ENCODE measurements around the gene CORO6. TPM values are rescaled to one million over a fixed set of nuclear protein-coding genes. Genes with fewer than 3 reads are reported as not detected.

CORO6 gene
- total and polyA plus RNA-seq, 2 of the 4 experiments (the other 2 are of a cell fraction) = 3.4 to 7.6 TPM

DNA sequence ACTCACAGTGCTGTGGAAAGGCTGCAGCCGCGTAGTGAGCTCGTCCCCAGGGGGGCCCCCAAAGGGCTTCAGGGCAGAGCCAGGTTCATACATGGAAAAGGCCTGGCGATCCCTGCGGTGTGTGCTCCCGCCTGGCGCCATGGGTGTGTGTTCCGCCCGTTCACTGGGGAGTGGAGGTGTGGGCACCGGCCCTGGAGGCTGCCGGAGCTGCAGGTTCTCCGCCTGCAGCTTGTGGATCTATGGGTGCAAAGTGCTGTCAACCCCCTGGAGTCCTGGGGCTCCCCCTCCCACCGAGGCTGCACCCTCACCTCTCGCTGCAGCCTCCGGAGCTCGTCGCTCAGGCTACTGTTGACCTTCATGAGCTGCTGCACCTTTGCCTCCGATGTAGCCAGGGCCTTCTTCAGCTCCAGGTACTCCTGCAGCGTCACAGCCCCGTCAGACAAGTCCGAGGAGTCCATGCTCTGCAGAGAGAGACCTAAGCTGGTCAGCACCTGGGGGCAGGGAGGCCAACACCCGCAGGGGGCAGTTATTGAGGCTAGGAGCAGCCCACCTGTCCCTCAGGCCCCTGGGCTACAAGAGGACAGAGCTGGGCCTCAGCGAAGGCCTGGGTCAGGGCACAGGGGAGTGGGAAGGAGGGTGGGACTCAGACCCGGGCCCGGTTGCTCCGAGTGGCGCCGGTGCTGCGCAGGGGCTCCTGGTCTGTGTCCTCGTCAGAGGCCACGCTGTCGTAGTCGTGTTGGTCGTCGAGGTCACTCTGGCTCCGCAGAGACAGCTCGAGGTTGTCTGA lies 46.3 kb downstream of the CORO6 start:
- Histone ChIP-seq H4K20me1 (ENCODE audit: insufficient read depth, low read length) (peaks cover 7% of the 10 kb centered on the region), H3K4me1 (ENCODE audit: control insufficient read depth, insufficient read depth, low read length) (peaks cover 8% of the 10 kb centered on the region; the same call in 1 of the 2 replicates), H3K56ac (ENCODE audit: extremely low read depth, insufficient read depth, low read length) (no peak overlapping the region), H2BK120ac (ENCODE audit: low read depth, low read length) (no peak overlapping the region), H3K9me1 (ENCODE audit: insufficient read depth, low read length) (no peaks in the 10 kb centered on the region; the same call in 1 of the 2 replicates), H3K9me3 (ENCODE audit: control insufficient read depth, insufficient read depth, low read length) (no peaks in the 10 kb centered on the region), H2AK9ac (replicated peaks; ENCODE audit: low read depth, low read length, poor library complexity) (no peak overlapping the region), H3K27ac (ENCODE audit: insufficient read depth, low read length) (no peak overlapping the region), H4K5ac (ENCODE audit: low read depth, low read length) (no peak overlapping the region), H2BK20ac (ENCODE audit: low read depth, low read length) (no peak overlapping the region), H3K23ac (ENCODE audit: low read depth, low read length) (no peak overlapping the region), H3K18ac (ENCODE audit: low read depth, low read length) (no peak overlapping the region), H2AFZ (replicated peaks; ENCODE audit: low read length, poor library complexity) (peak overlapping the region; percentile 32), H3K4me2 (ENCODE audit: low read depth, low read length) (no peak overlapping the region), H3K79me1 (ENCODE audit: low read depth in 1 of 2, low read length in 2 of 2) (peaks cover 0 to 36% of the 10 kb centered on the region in 2 experiments; a peak in 3 of 4 replicates), H3K36me3 (ENCODE audit: control insufficient read depth, insufficient read depth, low read length) (peaks cover 66% of the 10 kb centered on the region), H3K27me3 (ENCODE audit: control insufficient read depth, insufficient read depth, low read length) (no peaks in the 10 kb centered on the region), H4K8ac (ENCODE audit: low read depth in 2 of 2, low read length in 2 of 2) (no peak overlapping the region), H2BK15ac (ENCODE audit: low read depth, low read length) (no peak overlapping the region), H3K14ac (replicated peaks; ENCODE audit: low read depth, low read length) (no peak overlapping the region), H3K4me3 (ENCODE audit: insufficient read depth, low read depth, low read length) (no peak overlapping the region), H3K4ac (ENCODE audit: low read depth, low read length) (no peak overlapping the region), H4K91ac (ENCODE audit: insufficient read depth, low read depth, low read length) (no peak overlapping the region), H2BK5ac (ENCODE audit: low read depth, low read length, poor library complexity, severe bottlenecking) (no peak overlapping the region), H2AK5ac (ENCODE audit: low read depth, low read length) (no peak overlapping the region), H3K9ac (ENCODE audit: low read depth, low read length) (no peak overlapping the region)
- no peak for ATAC-seq (ENCODE audit: low read depth)
- TF ChIP-seq, protein P1, sequence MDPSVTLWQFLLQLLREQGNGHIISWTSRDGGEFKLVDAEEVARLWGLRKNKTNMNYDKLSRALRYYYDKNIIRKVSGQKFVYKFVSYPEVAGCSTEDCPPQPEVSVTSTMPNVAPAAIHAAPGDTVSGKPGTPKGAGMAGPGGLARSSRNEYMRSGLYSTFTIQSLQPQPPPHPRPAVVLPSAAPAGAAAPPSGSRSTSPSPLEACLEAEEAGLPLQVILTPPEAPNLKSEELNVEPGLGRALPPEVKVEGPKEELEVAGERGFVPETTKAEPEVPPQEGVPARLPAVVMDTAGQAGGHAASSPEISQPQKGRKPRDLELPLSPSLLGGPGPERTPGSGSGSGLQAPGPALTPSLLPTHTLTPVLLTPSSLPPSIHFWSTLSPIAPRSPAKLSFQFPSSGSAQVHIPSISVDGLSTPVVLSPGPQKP (IDR thresholded peaks at IDR 0.05; ENCODE audit: borderline replicate concordance, low read depth, low read length) = no peak
- no peak for TF ChIP-seq FOS (IDR thresholded peaks at IDR 0.05; ENCODE audit: low read depth, low read length)
- TF ChIP-seq CHD1 (IDR thresholded peaks at IDR 0.05; ENCODE audit: low read depth, low read length) = no peak
- no peak for TF ChIP-seq RAD21 (IDR thresholded peaks at IDR 0.05; ENCODE audit: low read length)
- TF ChIP-seq SMC3 (IDR thresholded peaks at IDR 0.05; ENCODE audit: low read depth, low read length) = no peak
- TF ChIP-seq, protein P2, sequence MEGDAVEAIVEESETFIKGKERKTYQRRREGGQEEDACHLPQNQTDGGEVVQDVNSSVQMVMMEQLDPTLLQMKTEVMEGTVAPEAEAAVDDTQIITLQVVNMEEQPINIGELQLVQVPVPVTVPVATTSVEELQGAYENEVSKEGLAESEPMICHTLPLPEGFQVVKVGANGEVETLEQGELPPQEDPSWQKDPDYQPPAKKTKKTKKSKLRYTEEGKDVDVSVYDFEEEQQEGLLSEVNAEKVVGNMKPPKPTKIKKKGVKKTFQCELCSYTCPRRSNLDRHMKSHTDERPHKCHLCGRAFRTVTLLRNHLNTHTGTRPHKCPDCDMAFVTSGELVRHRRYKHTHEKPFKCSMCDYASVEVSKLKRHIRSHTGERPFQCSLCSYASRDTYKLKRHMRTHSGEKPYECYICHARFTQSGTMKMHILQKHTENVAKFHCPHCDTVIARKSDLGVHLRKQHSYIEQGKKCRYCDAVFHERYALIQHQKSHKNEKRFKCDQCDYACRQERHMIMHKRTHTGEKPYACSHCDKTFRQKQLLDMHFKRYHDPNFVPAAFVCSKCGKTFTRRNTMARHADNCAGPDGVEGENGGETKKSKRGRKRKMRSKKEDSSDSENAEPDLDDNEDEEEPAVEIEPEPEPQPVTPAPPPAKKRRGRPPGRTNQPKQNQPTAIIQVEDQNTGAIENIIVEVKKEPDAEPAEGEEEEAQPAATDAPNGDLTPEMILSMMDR (conservative IDR thresholded peaks at IDR 0.05; ENCODE audit: low read depth, low read length) = no peak
- no peak for TF ChIP-seq RCOR1 (IDR thresholded peaks at IDR 0.05; ENCODE audit: insufficient replicate concordance, low read length)
- TF ChIP-seq BHLHE40 (IDR thresholded peaks at IDR 0.05; ENCODE audit: low read depth, low read length) = no peak
- no peak for TF ChIP-seq MAFK (IDR thresholded peaks at IDR 0.05; ENCODE audit: low read depth, low read length)
- dilution Hi-C loops (cut with HindIII; ENCODE audit: low sequenced_read_pairs, unreplicated experiment) = no loop called here
- intact Hi-C loops (cut with micrococcal nuclease) = no loop called here
- POLR2A ChIA-PET (ENCODE audit: unreplicated experiment) = interaction anchor here (0.5 kb wide), 1 partner anchor 1675 kb away, joined by 10 read pairs; no protein-coding TSS in a partner anchor
- in situ Hi-C loops (cut with MboI; ENCODE audit: low sequenced_read_pairs) = no loop called here
- BruUV-seq (replicated peaks) = no TSS peak
- DNase-seq = no peak
- WGBS, 2 experiments (ENCODE audit: extremely low coverage in 2 of 2, insufficient read length in 1 of 2) = 96% methylated on average over 16 of the region's 37 CpGs; no CpG with 5 or more reads in 1 of the 2 experiments
- CTCF ChIA-PET = interaction anchor here (1.5 kb wide), 1 partner anchor 206 kb away, joined by 3 read pairs; no protein-coding TSS in a partner anchor
